ENCODE results near the gene TSHZ2.

GRCh38 chr20:53492212-53492611 is 520.1 kb downstream of the TSHZ2 start:
- TF ChIP-seq, protein P1, sequence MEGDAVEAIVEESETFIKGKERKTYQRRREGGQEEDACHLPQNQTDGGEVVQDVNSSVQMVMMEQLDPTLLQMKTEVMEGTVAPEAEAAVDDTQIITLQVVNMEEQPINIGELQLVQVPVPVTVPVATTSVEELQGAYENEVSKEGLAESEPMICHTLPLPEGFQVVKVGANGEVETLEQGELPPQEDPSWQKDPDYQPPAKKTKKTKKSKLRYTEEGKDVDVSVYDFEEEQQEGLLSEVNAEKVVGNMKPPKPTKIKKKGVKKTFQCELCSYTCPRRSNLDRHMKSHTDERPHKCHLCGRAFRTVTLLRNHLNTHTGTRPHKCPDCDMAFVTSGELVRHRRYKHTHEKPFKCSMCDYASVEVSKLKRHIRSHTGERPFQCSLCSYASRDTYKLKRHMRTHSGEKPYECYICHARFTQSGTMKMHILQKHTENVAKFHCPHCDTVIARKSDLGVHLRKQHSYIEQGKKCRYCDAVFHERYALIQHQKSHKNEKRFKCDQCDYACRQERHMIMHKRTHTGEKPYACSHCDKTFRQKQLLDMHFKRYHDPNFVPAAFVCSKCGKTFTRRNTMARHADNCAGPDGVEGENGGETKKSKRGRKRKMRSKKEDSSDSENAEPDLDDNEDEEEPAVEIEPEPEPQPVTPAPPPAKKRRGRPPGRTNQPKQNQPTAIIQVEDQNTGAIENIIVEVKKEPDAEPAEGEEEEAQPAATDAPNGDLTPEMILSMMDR (IDR thresholded peaks at IDR 0.05) = no peak
- TF ChIP-seq POLR2A (IDR thresholded peaks at IDR 0.05) = no peak

Measured in heart left ventricle (tissue), 13 donors.